A549 (cell line): ENCODE data around the gene HTRA2. TPM values are rescaled to one million over a fixed set of nuclear protein-coding genes. Genes with fewer than 3 reads are reported as not detected.

Experiments used
- ATAC-seq, 2 experiments: fragments of 200-7000 bp in 1 of 2; fragments of >200 bp in 1 of 2; cut with Nextera tagmentation in 1 of 2; cut with Tn5 transposase in 1 of 2; 3 replicates each; pipeline versions ENCODE4 v1.8.0 to v1.9.1; 2018 to 2020; ENCODE audit warnings: mild to moderate bottlenecking in 1 of 2, moderate library complexity in 1 of 2
- CTCF ChIA-PET: fragments of 300-600 bp; sonication (Branson Sonifier 250); formaldehyde crosslinking; extraction: SDS; loops from one replicate; lab custom pipeline; 2021; ENCODE audit warnings: antibody characterized with exemption, inconsistent platforms; lab: Yijun Ruan, JAX
- POLR2A ChIA-PET: fragments of 350-600 bp; formaldehyde crosslinking; extraction: SDS; loops from one replicate; lab custom pipeline; 2021; ENCODE audit warnings: antibody characterized with exemption, inconsistent platforms; lab: Yijun Ruan, JAX
- DNase-seq, 2 experiments: peaks; one replicate each; pipeline versions ENCODE4 v3.0.0 to v3.0.0-alpha.2; 2011 to 2016; ENCODE audit warnings: low read depth in 1 of 2, low spot score in 1 of 2
- FAIRE-seq: peaks from 2 replicates; lab custom pipeline; 2011; peaks lifted over from hg19 to GRCh38; lab: Jason Lieb, UNC
- H3K27ac ChIP-seq, 2 experiments: fragments of >200 bp; sonication (Bioruptor Twin); formaldehyde crosslinking; 3 replicates each; pipeline ENCODE4 v1.5.1; 2016 to 2017
- H3K4me1 ChIP-seq: fragments of >200 bp; sonication (Bioruptor Twin); formaldehyde crosslinking; 3 replicates; pipeline ENCODE4 v1.6.1; 2016
- H3K4me2 ChIP-seq: fragments of >200 bp; sonication (Bioruptor Twin); formaldehyde crosslinking; 3 replicates; pipeline ENCODE4 v1.6.1; 2016
- H3K4me3 ChIP-seq: fragments of >200 bp; sonication (Bioruptor Twin); formaldehyde crosslinking; 3 replicates; pipeline ENCODE4 v1.5.1; 2016
- H3K9me3 ChIP-seq: fragments of >200 bp; sonication (Bioruptor Twin); formaldehyde crosslinking; 3 replicates; pipeline ENCODE4 v1.6.1; 2016
- ATOH8 ChIP-seq: fragments of 250-450 bp; sonication (Bioruptor Pico); IDR thresholded peaks from 2 replicates; pipeline ENCODE4 v1.5.0; 2020; ENCODE audit warnings: low read depth, mild to moderate bottlenecking, moderate library complexity
- BCL3 ChIP-seq: fragments of >200 bp; sonication (Bioruptor Twin); formaldehyde crosslinking; IDR thresholded peaks from 3 replicates; pipeline ENCODE4 v1.6.1; 2016
- BHLHE40 ChIP-seq: IDR thresholded peaks from 2 replicates; pipeline ENCODE4 v1.6.1; 2012; ENCODE audit warnings: low read depth, low read length, inconsistent platforms
- CEBPB ChIP-seq, 2 experiments: fragments of >200 bp in 1 of 2; sonication (Bioruptor Twin) in 1 of 2; formaldehyde crosslinking in 1 of 2; IDR thresholded peaks; 2 replicates each; pipeline ENCODE4 v1.6.1; 2012 to 2016
- CHD2 ChIP-seq: fragments of 150-350 bp; IDR thresholded peaks from 2 replicates; pipeline ENCODE4 v1.6.1; 2014; ENCODE audit warnings: low read length; ENCODE audit not compliant: partially characterized antibody
- CTCF ChIP-seq: fragments of >200 bp; sonication (Bioruptor Twin); formaldehyde crosslinking; IDR thresholded peaks from 3 replicates; pipeline ENCODE4 v1.5.1; 2016
- E2F6 ChIP-seq: IDR thresholded peaks from 2 replicates; pipeline ENCODE4 v1.6.1; 2012; ENCODE audit warnings: low read depth, borderline replicate concordance
- EHF ChIP-seq: fragments of 250-450 bp; sonication (Bioruptor Pico); IDR thresholded peaks from 2 replicates; pipeline ENCODE4 v1.5.0; 2020; ENCODE audit warnings: mild to moderate bottlenecking
- EHMT2 ChIP-seq: fragments of 200-600 bp; sonication (generic); IDR thresholded peaks from 2 replicates; pipeline ENCODE4 v1.6.1; 2016; ENCODE audit warnings: antibody characterized with exemption, low read depth, mild to moderate bottlenecking, moderate library complexity
- ELK1 ChIP-seq: fragments of 150-350 bp; IDR thresholded peaks from 2 replicates; pipeline ENCODE4 v1.6.1; 2014; ENCODE audit warnings: low read depth, mild to moderate bottlenecking, low read length
- GATA3 ChIP-seq: IDR thresholded peaks from 2 replicates; pipeline ENCODE4 v1.6.1; 2012; ENCODE audit warnings: borderline replicate concordance
- HDAC2 ChIP-seq: fragments of 200-600 bp; sonication (generic); IDR thresholded peaks from 2 replicates; pipeline ENCODE4 v1.6.1; 2016
- HOXB5 ChIP-seq: fragments of 250-450 bp; sonication (Bioruptor Pico); IDR thresholded peaks from 2 replicates; pipeline ENCODE4 v1.5.0; 2020; ENCODE audit warnings: mild to moderate bottlenecking, moderate library complexity
- JUN ChIP-seq, 2 experiments: fragments of >200 bp; sonication (Bioruptor Twin); formaldehyde crosslinking; IDR thresholded peaks; 2 replicates in 1 of 2; 3 replicates in 1 of 2; pipeline ENCODE4 v1.6.1; 2016 to 2017
- MAX ChIP-seq: IDR thresholded peaks from 2 replicates; pipeline ENCODE4 v1.6.1; 2012
- NFE2L2 ChIP-seq: fragments of 150-350 bp; conservative IDR thresholded peaks from 2 replicates; pipeline ENCODE4 v1.6.1; 2014; ENCODE audit warnings: low read length
- NR3C1 ChIP-seq: fragments of >200 bp; sonication (Bioruptor Twin); formaldehyde crosslinking; IDR thresholded peaks from 3 replicates; pipeline ENCODE4 v1.6.1; 2017
- PHF8 ChIP-seq: fragments of 200-600 bp; sonication (generic); IDR thresholded peaks from 2 replicates; pipeline ENCODE4 v1.6.1; 2016; ENCODE audit warnings: low read depth, mild to moderate bottlenecking, antibody characterized with exemption, moderate library complexity, borderline replicate concordance
- POLR2A ChIP-seq: IDR thresholded peaks from 2 replicates; pipeline ENCODE4 v1.6.1; 2012; ENCODE audit warnings: mild to moderate bottlenecking, low read length
- RNF2 ChIP-seq: fragments of 200-600 bp; sonication (generic); IDR thresholded peaks from 2 replicates; pipeline ENCODE4 v1.6.1; 2016; ENCODE audit warnings: low read depth, mild to moderate bottlenecking, antibody characterized with exemption, moderate library complexity, borderline replicate concordance
- TFCP2L1 ChIP-seq: fragments of 250-450 bp; sonication (Bioruptor Pico); IDR thresholded peaks from 2 replicates; pipeline ENCODE4 v1.5.0; 2021; ENCODE audit warnings: mild to moderate bottlenecking
- USF2 ChIP-seq: fragments of 450-650 bp; IDR thresholded peaks from 2 replicates; pipeline ENCODE4 v1.6.1; 2014; ENCODE audit warnings: antibody characterized with exemption
- WGBS: methylation state at CpG from one replicate; pipeline ENCODE4 v1.1.6; 2017; ENCODE audit errors: missing lambda C conversion rate; 5-methylcytosine and 5-hydroxymethylcytosine counted together
- polyA plus RNA-seq, 4 experiments: library from polyadenylated mRNA; depleted of rRNA in 3 of 4; stranded (reverse); fragments of >200 nt; fragmentation: RNase III in 1 of 4; extraction: RNeasy Plus Mini Kit Qiagen cat#74134 plus additional on column Dnase treatment in 1 of 4; gene quantifications; 2 replicates in 3 of 4; 3 replicates in 1 of 4; pipeline ENCODE4 v1.2.3, GENCODE V29; 2011 to 2017

HTRA2 gene
- polyA plus RNA-seq, 2 of the 4 experiments (the other 2 are of a cell fraction): 28.7 to 36.5 TPM

- FAIRE-seq: no peak
These were observed 7.4 kb downstream of the HTRA2 start for GRCh38 chr2:74537140-74537539.

GRCh38 chr2:74538881-74539339 is 9.2 kb downstream of the HTRA2 start:
- 71% methylated on average over 7 of the region's 7 CpGs for WGBS
- ChIA-PET CTCF (interaction anchor here (0.6 to 3.4 kb wide), 6 partner anchors 9 to 57 kb away, joined by 3 to 18 read pairs (median 5); partner anchors contain the start of genes AUP1, CCDC142, DQX1 and HTRA2), POLR2A (interaction anchor here (1.6 kb wide), 1 partner anchor 9 kb away, joined by 6 read pairs; the partner anchor contains the start of genes AUP1 and HTRA2)
- no peak for ATAC-seq
- DNase-seq: no peak
- Histone ChIP-seq H3K9me3 (no peaks in the 10 kb centered on the region), H3K4me1 (no peaks in the 10 kb centered on the region), H3K4me2 (no peak overlapping the region), H3K4me3 (no peak overlapping the region), H3K27ac (no peak overlapping the region)
- TF ChIP-seq PHF8 (no peak), CEBPB (IDR thresholded peaks at IDR 0.05) (peak; percentile 20 to 73; a peak in 3 of 4 replicates)
- FAIRE-seq: no peak

More at GRCh38 chr2:74537140-74537539, 7.4 kb downstream of the HTRA2 start:
- WGBS: 59% methylated on average over 4 of the region's 4 CpGs
- no peak overlapping the region for H3K27ac ChIP-seq
- ChIA-PET CTCF (no interaction called here), POLR2A (no interaction called here)
- no peak overlapping the region for H3K4me3 ChIP-seq
- TF ChIP-seq E2F6 (no peak), NR3C1 (no peak), EHMT2 (no peak), JUN (IDR thresholded peaks at IDR 0.05) (no peak), CTCF (no peak), NFE2L2 (no peak)
- H3K4me1 ChIP-seq: no peaks in the 10 kb centered on the region
- ATAC-seq (no peak), DNase-seq (no peak)
- H3K4me2 ChIP-seq: no peak overlapping the region
- no peaks in the 10 kb centered on the region for H3K9me3 ChIP-seq

GRCh38 chr2:74540291-74540690 is 10.6 kb downstream of the HTRA2 start:
- Histone ChIP-seq H3K9me3 (no peaks in the 10 kb centered on the region), H3K27ac (no peak overlapping the region), H3K4me2 (no peak overlapping the region), H3K4me3 (no peak overlapping the region), H3K4me1 (no peaks in the 10 kb centered on the region)
- FAIRE-seq (no peak), ATAC-seq (no peak), DNase-seq (no peak)
- CTCF ChIA-PET: interaction anchor here (3.0 to 3.4 kb wide), 2 partner anchors 10 to 58 kb away, joined by 15 to 18 read pairs; partner anchors contain the start of genes AUP1, CCDC142, HTRA2 and TTC31
- TF ChIP-seq ELK1: no peak
- no peak for TF ChIP-seq RNF2
- TF ChIP-seq MAX: no peak
- no peak for TF ChIP-seq GATA3
- no peak for TF ChIP-seq CHD2
- TF ChIP-seq HDAC2: no peak
- POLR2A ChIA-PET: no interaction called here
- 65% methylated on average over 5 of the region's 5 CpGs for WGBS

- Histone ChIP-seq H3K27ac (no peak overlapping the region), H3K4me3 (no peak overlapping the region), H3K4me2 (no peak overlapping the region), H3K4me1 (no peaks in the 10 kb centered on the region), H3K9me3 (no peaks in the 10 kb centered on the region)
- no peak for FAIRE-seq
- POLR2A ChIA-PET: interaction anchor here (0.7 kb wide), 1 partner anchor 15 kb away, joined by 5 read pairs; no protein-coding TSS in a partner anchor
- DNase-seq: no peak
- ATAC-seq: no peak
- CTCF ChIA-PET: interaction anchor here (0.7 to 5.9 kb wide), 5 partner anchors 10 to 1022 kb away, joined by 3 to 45 read pairs (median 10); partner anchors contain the start of genes CCDC142, HTRA2 and TTC31
- 74% methylated on average over 1 of the region's 1 CpG for WGBS
- TF ChIP-seq USF2 (no peak), EHF (no peak), HOXB5 (CRISPR knock-in tag) (no peak), TFCP2L1 (CRISPR knock-in tag) (no peak), ELK1 (no peak), POLR2A (no peak), BCL3 (no peak), JUN (IDR thresholded peaks at IDR 0.05) (no peak), PHF8 (no peak), BHLHE40 (no peak), ATOH8 (CRISPR knock-in tag) (no peak)
These were observed 13.2 kb downstream of the HTRA2 start for GRCh38 chr2:74542978-74543377.
